NCI-H510A treated with DMSO at 0.1 percent for 48 hours (cell line): ENCODE measurements around the gene TLR9.
A peak's percentile ranks its signal among the peaks of the same experiment; 100 is the strongest.

Experiments used
- DNase-seq: peaks from one replicate; lab custom pipeline; 2025; lab: John Stamatoyannopoulos, UW

The TLR9 gene

DNA sequence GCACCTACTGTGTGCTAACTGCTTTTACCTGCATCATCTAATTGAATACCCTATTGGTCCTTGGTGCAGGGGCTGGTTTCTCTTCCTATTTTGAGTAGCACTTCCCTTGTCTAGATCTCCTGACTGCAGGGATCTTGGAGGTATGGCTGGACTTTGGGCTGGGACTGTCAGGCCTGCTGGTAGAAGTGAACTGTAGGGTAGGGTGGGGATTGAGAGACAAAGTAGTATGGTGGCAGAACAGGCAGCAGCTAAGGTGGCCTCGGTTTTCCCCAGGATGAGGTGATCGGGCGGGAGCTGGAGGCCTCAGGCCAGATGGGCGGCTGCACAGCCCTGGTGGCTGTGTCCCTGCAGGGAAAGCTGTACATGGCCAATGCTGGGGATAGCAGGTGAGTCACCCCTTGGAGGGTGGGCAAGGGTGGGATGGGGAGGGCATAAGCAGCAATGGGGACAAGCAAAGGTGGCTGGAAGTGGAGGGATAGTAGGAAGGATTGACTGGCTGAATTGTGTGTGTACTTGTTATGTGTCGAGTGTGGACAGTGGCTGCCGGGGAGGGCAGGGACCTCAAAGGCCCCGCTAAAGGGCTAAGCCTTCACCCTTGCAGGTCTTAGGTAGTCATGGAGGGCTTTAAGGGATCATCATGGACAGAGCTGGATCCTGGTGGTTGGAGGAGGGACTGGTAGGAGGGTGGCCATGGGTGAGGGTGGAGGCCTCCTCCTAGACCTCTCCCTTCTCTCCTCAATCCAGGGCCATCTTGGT is 22.1 kb upstream of the TLR9 start:
- DNase-seq, result no peak

DNA sequence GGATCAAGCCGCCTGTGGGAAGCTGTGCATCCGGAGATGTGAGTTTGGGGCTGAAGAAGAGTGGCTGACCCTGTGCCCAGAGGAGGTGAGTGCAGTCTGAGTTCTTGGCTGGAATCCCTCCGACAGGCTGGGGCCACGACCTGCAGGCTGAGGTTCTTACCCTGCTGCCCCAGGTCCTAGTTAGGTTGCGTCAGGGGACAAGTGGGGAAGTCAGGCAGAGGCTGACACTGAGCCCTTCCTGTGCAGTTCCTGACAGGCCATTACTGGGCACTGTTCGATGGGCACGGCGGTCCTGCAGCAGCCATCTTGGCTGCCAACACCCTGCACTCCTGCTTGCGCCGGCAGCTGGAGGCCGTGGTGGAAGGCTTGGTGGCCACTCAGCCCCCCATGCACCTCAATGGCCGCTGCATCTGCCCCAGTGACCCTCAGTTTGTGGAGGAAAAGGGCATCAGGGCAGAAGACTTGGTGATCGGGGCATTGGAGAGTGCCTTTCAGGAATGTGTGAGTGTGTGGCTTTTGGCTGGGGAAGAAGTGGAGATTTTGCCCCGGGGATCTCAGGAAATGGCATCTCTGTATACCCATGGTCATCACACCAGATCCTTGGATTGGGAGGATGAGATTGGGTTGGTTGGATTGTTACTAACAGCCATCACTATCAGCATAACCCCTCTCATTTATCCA is 21.4 kb upstream of the TLR9 start:
- DNase-seq, result no peak

DNA sequence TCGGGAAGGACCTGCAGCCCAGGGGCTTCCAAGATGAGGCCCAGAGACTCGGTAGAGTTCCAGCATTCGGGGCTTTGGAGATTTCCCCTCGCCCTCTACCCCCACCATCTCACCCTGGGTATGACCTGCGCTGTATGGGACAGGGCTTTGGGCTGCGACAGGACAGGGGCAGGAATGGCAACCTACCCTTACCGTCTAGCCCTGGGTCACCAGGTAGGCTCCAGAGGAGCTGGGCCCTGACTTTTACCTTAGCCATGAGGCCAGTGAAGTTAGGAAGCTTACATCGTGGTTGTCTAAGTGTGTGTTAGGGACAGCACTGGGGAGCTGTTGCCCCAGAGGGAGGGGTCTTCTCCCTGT is 20.8 kb upstream of the TLR9 start:
- no peak for DNase-seq

DNA sequence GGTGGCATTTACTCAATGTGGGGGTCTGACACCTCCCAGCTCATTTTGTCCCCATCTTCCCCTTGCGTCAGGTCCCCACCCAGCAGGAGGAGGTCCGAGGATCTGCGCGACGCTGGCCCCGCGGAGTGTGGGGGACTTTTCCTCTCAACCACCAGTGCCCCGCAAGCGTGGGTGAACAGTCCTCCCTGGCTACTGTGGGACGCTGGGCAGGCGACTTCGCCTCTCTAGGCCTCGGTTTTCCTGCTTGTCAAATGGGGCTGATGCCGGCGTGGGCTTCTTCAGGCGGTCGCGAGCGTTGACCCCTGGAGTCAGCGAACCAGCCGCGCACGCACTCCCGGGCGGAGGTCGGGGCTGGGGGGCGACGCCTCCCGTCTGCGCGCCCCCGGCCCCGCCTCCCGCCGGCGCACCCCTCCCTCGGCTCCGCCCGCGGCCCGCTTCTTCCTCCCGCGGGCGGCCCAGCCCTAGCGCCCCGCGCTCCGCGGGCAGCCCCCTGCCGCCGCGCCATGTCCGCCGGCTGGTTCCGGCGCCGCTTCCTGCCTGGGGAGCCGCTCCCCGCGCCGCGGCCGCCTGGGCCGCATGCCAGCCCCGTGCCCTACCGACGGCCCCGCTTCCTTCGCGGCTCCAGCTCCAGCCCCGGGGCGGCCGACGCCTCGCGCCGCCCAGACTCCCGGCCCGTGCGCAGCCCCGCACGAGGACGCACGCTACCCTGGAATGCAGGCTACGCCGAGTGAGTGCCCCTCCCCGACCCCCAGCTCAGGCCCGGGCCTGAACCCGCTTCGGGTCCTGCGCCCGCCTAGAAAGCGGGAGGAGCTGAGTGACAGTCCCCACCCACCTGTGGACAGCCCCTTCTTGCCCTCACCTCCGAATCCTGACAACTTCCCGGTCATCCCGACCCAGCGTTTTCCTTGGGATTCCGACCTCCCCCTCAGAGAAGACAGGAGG is 20.1 kb upstream of the TLR9 start, which contains the start of gene PPM1M:
TSS of gene PPM1M (plus strand) at position 438 of the 942 bp plus-strand sequence. CDS start at position 504, 66 bp downstream.
- DNase-seq, result no peak

DNA sequence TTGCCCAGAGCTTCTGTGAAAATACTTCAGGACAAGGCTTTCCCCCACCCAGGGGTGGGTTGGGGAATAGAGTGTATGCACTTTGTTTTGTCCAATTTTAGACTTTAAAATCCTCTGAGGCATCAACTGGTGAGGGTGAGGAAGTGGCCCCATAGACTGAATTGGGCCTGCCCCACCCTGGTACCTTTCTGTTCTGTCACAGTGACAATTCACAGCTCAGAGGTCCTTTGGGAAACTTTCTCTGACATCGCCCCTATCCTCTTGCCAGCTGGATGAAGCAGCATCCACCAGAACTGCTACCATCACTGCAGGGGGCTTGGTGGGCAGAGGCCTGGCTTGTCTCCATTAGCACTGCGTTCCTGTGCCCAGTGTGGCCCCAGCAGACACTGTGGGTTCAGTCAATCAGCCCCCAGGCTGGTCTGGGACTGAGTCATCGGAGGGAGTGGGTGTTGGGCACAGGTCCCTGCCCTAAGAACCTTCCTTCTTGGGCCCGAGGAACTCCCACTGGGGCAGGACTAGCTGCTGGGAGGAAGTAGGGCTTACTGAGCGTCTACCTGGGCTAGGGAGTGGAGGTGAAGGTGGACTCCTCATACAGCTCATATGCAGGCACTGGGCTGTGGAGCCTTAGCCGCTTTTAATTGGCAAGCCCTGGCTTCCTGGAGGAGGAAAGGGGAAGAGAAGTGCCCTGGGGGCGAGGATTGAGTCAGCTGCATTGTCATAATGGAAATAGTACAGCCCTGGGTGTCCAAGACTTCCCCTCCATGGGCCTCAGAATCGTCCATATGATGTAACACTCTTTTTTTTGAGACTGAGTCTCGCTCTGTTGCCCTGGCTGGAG is 18.6 kb upstream of the TLR9 start:
- DNase-seq, result no peak

DNA sequence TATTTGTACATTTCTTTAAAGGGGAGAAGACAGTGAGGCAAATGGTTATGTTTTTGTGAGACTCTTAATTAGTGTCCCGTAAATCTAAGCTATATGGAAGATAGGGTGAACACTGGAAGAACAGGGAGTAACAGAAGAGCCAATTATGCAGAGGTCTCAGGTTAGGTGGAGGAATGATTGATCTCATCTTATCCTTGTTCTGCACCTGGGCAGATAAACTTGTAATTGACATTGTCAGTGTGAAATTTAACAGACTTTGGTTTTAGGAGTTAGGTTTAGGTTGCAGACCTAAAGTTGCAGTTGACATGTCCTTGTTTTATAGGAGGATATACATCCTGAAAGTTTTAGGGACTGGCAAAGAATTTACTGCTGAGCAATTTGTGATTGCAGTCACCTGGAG is 16.6 kb upstream of the TLR9 start:
- no peak for DNase-seq

DNA sequence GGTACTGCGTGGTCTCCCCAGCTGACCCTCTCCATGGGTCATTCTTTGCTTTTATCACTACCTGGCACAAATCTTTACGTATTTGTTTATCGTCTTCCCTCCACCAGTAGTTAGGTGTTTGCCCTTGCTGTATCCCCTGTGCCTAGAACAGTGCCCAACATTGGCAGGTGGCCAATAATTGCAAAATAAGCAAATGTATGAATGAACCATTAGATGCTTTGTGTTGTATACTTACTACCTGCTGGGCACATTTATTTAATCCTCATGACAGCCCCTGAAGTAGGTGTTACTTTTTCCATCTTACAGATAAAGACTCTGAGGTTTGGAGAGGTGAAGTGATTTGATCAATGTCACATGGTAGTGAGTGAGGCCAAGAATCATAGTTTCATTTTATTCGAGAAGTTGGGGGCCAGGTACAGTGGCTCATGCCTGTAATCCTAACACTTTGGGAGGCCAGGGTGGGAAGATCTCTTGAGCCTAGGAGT is 15.5 kb upstream of the TLR9 start:
- DNase-seq, result no peak

DNA sequence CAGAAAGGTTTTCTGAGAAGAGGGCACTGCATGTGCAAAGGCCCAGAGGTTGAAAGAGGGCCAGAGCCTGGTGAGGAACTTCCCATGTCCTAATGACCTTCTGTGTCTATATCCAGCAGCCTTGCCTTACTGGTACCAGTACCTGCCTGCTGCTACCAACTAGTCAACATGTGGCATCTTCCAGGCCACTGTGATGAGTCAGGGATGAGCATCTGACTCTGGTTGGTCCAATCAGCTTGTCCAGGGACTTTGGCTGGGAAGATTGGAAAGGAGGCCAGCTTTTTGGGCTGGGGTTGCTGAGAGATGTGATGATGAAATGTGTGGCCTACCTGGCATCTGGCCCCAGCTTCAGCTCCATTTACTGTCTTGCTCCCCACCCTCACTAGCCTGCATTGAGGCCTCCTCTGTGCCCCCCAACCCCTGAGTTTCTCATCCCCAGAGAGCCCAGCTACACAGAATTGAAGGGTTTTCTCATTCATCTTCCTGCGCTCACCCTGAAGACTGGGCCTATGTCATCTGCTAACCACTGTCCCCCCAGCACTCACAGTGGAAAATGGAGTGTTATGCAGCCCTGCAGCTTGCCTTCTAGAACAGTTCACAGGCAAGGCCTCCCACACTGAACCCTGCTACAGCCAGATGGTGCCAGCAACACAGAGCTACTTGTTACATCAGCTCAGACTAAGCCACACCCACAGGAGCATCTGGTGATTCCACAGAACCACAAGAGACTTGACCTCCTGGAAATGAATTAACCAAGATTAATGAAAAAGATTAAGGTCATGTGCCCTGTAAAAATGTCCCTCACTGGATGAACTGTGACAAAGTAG is 14.8 kb upstream of the TLR9 start:
- DNase-seq, result peak; percentile 24

DNA sequence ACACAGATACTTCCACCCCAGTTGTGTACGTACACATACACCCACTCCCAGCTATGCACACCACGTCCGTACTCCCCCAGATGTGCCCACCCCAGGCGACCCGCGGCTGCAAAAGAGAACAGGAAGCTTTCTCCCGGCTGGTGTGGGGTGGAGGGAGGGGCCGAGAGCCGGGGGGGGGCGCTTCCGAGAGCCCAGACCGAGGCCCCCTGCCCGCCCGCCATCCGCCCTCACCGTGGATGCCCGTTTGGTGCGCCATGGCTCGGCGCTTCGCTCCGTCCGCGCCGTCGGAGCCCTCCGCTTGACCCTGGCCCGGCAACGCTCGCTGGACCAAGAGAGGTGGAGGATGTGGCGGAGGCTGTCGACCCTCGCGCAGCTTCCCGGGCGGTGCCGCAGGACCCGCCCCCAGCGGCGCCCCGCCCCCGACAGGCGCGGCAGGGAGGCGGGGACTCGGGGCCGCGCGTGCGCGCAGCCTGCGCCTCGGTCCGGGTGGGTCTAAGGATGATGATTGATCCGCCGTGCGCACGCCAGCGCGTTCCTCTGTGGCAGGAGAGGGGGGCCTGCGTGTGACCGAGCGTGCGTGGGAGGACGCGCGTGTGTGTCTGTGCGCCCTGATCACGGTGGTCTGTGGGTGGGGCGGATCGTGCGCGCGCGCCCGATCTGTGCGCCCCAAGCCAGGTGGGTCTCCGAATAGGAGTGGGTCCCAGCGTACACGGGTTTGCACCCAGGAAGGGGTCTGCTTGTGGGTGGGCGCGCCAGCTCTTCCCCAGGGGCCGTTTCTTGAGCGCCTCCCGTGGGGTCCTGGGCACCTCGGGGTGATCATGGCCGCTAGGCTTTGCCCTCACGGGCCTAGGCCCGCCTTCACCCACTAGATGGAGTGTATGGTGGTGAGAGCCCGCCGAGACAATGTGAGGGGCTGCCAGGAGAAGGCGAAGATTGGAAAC is 13.6 kb upstream of the TLR9 start, which contains the start of gene TWF2:
TSS of gene TWF2 (minus strand) at position 398 of the 941 bp plus-strand sequence. CDS start at position 256, 142 bp downstream.
- DNase-seq, result peak; percentile 62

DNA sequence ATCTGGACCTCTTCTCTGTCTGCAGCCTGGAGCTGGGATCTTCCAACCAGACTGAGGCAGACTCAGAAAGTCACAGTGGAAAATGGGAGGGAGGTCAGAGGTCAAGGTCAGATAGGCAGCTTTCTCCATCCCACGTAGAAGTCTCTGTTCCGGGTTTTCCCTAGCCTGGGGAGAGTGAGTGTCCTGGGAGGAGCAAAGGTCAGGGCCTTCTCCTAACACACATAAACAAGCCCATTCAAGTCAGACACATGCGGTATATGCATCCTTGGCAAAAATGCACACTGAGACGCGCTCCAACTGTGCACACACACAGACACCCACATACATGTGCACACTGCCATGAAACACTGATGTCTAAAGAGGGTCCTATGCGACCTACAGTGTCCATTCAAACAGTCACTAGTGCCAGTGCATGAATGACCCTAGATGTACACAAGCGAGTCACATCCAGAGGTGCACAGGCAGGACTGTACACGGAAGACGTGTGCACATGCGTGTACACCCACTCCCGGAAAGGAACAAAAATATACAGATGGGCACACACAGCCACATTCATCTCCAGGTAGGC is 12.8 kb upstream of the TLR9 start:
- DNase-seq, result no peak

DNA sequence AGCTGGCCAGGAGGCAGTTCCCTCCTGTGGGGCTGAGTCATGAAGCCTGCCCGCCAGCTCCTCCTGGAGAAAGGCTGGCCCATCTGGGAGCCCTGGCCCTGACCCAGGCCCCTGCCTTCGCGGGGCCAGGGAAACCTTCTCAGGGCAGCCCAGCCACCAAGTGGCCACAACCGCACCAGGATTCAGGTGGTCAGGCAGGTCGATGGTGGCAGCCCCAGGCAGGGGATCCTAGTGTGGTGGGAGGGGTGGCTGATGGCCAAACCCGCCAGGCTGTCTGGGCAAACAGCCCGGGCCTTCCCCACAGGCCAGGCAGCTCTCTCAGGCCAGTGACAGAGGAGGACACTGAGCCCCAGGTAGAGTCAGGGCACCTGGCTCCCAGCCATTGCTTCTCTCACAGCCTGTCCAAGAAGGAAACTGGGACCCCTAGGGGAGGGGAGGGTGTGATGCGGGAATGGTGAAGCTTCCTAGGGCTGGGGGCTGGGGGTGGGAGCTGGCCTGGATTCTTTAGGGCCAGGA is 12.3 kb upstream of the TLR9 start:
- DNase-seq, result no peak

DNA sequence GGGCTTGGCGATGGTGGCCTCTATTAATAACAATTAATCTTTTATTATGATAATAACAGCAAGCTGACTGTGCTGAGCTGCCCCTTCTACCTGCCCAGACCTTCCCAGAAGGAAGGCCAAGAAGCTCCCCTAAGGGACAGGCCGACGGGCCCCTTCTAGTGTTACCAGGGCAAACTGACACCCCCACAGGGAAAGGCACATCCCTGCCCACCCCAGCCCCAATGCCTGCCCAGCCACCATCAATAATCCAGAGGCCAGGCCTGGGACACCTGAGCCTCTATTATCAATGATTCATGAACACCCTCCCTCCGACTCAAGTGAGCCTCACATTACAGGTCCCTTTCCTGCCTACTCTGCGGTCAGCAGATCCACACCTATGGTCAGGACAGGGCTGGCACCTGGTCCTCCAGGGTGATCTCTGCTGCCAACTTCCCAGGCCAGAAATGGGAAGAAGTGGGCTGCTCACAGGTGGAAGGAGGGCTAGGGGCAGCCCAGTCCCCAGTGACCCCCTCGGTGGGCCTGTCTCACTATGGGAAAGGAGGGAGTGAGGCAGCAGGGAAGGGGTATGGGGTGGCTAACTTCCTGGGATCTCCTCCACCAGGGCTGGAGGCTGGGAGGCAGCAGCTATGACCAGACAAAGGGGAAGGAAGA is 11.7 kb upstream of the TLR9 start:
- no peak for DNase-seq

DNA sequence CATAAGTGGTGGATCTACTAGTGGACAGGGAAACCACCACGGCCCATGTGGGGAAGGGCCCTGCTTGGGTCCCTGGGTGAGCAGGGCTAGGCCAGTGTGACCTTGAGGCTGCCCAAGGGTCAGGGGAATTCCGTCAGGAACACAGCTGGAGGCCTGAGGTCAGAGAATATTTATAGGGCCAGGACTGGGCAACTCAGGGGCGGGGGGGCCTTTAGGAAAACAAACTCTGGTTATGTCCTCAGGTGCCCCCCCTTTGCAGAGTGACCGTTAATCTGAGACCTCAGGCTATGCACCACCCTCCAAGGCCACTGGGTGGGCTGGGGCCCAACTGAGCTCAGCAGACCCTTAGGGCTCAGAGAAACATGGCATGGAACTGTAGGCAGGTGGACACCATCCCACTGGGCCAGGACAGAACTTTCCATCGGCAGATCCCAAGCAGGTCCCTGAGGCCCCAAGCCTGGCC is 11.0 kb upstream of the TLR9 start:
- DNase-seq, result no peak

DNA sequence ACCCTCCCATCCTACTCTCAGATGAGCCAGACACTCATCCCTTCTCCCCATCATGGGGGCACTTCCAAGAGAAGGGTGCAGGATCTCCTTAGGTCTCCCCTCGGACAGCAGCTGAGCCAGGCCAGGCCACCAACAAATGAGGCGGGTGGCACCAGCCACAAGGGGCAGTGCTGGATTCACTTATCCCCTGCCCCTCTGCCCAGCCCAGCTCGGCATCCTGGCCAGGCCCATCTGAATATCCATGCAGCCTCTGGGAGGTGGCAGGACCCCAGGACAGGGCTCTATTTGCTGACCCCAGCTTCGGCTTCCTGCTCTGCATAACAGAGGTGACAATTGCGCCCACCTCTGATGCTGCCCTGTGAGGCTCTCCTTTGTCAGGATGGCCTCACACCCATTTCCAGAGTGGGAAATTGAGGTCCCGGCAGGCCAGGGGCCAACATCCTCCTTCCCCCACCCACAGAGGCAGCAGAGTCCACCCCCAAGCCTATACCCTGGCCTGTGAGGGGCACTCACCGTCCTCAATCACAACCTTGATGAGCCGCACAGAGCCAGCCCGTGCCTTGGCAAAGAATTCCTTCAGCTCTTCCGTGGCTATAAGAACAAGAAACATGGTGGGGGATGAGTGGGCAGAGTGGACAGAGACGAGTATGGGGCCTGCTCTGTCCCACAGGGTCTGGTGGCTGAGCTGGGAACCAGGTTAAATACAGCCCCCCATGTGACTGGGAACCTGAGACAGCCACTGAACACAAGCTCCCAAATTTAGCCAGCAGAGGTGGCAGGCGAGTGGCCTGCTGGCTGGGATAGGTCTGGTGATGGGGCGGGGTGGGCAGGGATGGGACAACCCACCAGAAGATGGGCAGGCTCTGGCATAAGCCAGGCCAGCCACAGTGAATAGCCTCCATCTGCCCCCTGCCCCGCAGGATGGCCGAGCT is 9.3 kb upstream of the TLR9 start:
- no peak for DNase-seq

DNA sequence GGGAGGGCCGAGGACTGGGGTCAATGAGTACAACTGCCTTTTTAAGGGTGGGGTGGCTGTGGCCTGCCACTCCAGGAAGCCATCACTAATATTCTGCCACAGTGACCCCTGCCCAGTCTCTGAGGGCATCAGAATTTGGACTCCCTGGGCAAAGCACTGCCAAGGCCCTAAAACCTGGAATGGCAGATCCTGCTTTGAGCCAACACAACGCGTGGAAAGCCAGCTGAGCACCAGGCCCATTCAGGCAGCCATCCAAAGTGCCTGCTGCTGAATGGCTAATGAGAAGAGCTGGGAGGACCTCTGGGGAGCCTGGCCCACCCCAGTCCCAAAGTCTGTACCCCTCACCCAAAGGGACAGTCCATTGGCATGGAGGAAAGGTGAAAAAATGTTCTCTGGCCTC is 8.5 kb upstream of the TLR9 start:
- DNase-seq, result no peak

DNA sequence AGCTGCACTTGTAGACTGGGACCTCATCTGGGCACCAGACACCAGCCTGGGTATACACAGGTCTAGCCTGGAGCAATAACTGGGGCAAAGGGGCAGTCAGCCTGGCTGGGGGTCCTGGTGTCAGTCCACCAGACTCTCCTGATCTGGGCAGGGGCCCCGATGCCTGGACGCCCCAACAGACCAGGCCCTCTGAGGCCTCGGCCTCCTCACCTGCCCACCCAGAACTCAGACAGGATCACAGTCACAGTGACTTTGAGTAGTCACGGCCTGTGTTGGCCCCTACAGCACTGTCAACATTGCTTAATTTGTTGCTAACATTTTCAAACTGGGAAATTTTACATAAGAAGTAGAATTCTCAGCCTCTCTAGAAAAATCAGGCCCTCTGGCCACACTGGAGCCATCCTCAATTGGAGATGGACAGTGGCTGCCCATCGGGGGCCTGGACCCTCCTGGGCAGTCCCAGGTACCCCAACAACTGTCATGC is 7.7 kb upstream of the TLR9 start:
- no peak for DNase-seq
